ENCODE data around the gene ARHGEF16.

The ARHGEF16 gene

GRCh38 chr1:3510956-3511250 is 56.4 kb downstream of the ARHGEF16 start:
- Histone ChIP-seq H3K79me2 (ENCODE audit: low read length) (no peaks in the 10 kb centered on the region), H3K9me3 (replicated peaks; ENCODE audit: insufficient read depth, low read length) (no peaks in the 10 kb centered on the region), H3F3A (ENCODE audit: insufficient read depth, low read length) (no peaks in the 10 kb centered on the region), H3K4me2 (ENCODE audit: low read depth, low read length) (no peak overlapping the region), H3K27me3 (replicated peaks; ENCODE audit: insufficient read depth, low read length) (peaks cover 92% of the 10 kb centered on the region), H2AFZ (ENCODE audit: low read length) (no peak overlapping the region), H3K36me3 (replicated peaks; ENCODE audit: insufficient read depth, low read length) (no peaks in the 10 kb centered on the region), H3K4me3 (ENCODE audit: low read length) (no peak overlapping the region), H4K20me1 (ENCODE audit: insufficient read depth, low read length) (no peaks in the 10 kb centered on the region), H3K27ac (ENCODE audit: low read length) (no peak overlapping the region), H3K4me1 (ENCODE audit: low read length) (no peaks in the 10 kb centered on the region), H3K9me2 (replicated peaks; ENCODE audit: insufficient read depth, low read length) (no peaks in the 10 kb centered on the region), H3K9ac (ENCODE audit: low read length) (no peak overlapping the region)
- DNase-seq: no peak
- no peak for TF ChIP-seq CTCF (IDR thresholded peaks at IDR 0.05; ENCODE audit: low read length)

DNA sequence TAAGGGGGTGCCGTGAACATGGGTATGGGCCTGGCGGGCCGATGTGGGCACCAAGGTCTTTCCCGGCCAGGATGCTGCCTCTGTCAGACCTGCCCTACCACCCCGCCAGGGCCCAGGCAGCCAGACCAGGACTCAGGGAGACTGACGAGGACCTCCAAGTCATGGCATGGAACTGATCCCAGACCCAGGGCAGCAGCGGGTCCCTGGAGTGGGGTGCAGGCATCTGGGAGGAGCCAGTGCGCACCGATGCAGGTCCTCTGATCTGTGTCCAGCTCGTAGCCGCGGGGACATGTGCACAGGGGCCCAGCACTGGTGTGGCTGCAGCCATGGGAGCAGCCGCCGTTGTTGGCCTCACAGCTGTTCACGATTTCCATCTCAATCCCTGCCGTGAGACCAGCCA is 56.8 kb downstream of the ARHGEF16 start:
- no peaks in the 10 kb centered on the region for H3K4me1 ChIP-seq (ENCODE audit: low read length)
- H3K9ac ChIP-seq (ENCODE audit: low read length): no peak overlapping the region
- peaks cover 92% of the 10 kb centered on the region for H3K27me3 ChIP-seq (replicated peaks; ENCODE audit: insufficient read depth, low read length)
- no peaks in the 10 kb centered on the region for H3K9me3 ChIP-seq (replicated peaks; ENCODE audit: insufficient read depth, low read length)
- no peak overlapping the region for H2AFZ ChIP-seq (ENCODE audit: low read length)
- H3K4me2 ChIP-seq (ENCODE audit: low read depth, low read length): no peak overlapping the region
- H3K9me2 ChIP-seq (replicated peaks; ENCODE audit: insufficient read depth, low read length): no peaks in the 10 kb centered on the region
- H3F3A ChIP-seq (ENCODE audit: insufficient read depth, low read length): no peaks in the 10 kb centered on the region
- H3K4me3 ChIP-seq (ENCODE audit: low read length): no peak overlapping the region
- H3K79me2 ChIP-seq (ENCODE audit: low read length): no peaks in the 10 kb centered on the region
- H4K20me1 ChIP-seq (ENCODE audit: insufficient read depth, low read length): no peaks in the 10 kb centered on the region
- no peak for DNase-seq
- no peak overlapping the region for H3K27ac ChIP-seq (ENCODE audit: low read length)
- TF ChIP-seq EZH2phosphoT487 (IDR thresholded peaks at IDR 0.05; ENCODE audit: low read length) (no peak), EZH2 (optimal IDR thresholded peaks at IDR 0.05; ENCODE audit: low read depth, low read length) (no peak), CTCF (IDR thresholded peaks at IDR 0.05; ENCODE audit: low read length) (no peak)
- H3K36me3 ChIP-seq (replicated peaks; ENCODE audit: insufficient read depth, low read length): no peaks in the 10 kb centered on the region

- Histone ChIP-seq H3K4me1 (ENCODE audit: low read length) (no peaks in the 10 kb centered on the region), H3K36me3 (replicated peaks; ENCODE audit: insufficient read depth, low read length) (no peaks in the 10 kb centered on the region), H3K4me3 (ENCODE audit: low read length) (no peak overlapping the region), H3K9me2 (replicated peaks; ENCODE audit: insufficient read depth, low read length) (no peaks in the 10 kb centered on the region), H3K27ac (ENCODE audit: low read length) (no peak overlapping the region), H3K27me3 (replicated peaks; ENCODE audit: insufficient read depth, low read length) (peaks cover 92% of the 10 kb centered on the region), H2AFZ (ENCODE audit: low read length) (no peak overlapping the region), H3F3A (ENCODE audit: insufficient read depth, low read length) (no peaks in the 10 kb centered on the region), H4K20me1 (ENCODE audit: insufficient read depth, low read length) (no peaks in the 10 kb centered on the region), H3K79me2 (ENCODE audit: low read length) (no peaks in the 10 kb centered on the region), H3K9ac (ENCODE audit: low read length) (no peak overlapping the region), H3K4me2 (ENCODE audit: low read depth, low read length) (no peak overlapping the region), H3K9me3 (replicated peaks; ENCODE audit: insufficient read depth, low read length) (no peaks in the 10 kb centered on the region)
- TF ChIP-seq CTCF (IDR thresholded peaks at IDR 0.05; ENCODE audit: low read length) (no peak), EZH2phosphoT487 (IDR thresholded peaks at IDR 0.05; ENCODE audit: low read length) (no peak), EZH2 (optimal IDR thresholded peaks at IDR 0.05; ENCODE audit: low read depth, low read length) (no peak)
- DNase-seq: no peak
These were observed 57.4 kb downstream of the ARHGEF16 start for GRCh38 chr1:3511856-3512255.

DNA sequence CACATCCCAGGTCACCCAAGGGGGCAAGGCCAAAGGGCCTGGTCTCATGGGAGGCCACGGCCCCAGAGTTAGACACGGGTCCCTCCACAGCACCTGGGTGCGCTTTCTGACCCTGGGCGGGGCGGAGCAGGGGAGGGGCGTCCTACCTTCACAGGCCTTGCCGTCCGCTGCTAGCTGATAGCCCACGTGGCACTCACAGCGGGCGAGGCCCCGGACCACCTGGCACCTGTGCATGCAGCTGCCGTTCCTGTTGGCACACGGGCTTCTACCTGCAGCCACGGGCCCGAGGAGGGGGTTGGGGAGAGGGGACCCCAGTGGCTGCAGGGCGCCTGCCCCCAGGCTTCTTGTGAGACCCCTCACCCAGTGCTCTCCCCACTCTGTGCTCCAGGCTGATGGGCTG is 59.9 kb downstream of the ARHGEF16 start:
- Histone ChIP-seq H3K4me1 (ENCODE audit: low read length) (no peaks in the 10 kb centered on the region), H3K79me2 (ENCODE audit: low read length) (no peaks in the 10 kb centered on the region), H3K27me3 (replicated peaks; ENCODE audit: insufficient read depth, low read length) (peaks cover 93% of the 10 kb centered on the region), H3K9me2 (replicated peaks; ENCODE audit: insufficient read depth, low read length) (no peaks in the 10 kb centered on the region), H3K4me2 (ENCODE audit: low read depth, low read length) (no peak overlapping the region), H3F3A (ENCODE audit: insufficient read depth, low read length) (no peaks in the 10 kb centered on the region), H3K4me3 (ENCODE audit: low read length) (no peak overlapping the region), H4K20me1 (ENCODE audit: insufficient read depth, low read length) (no peaks in the 10 kb centered on the region), H3K9ac (ENCODE audit: low read length) (no peak overlapping the region), H3K27ac (ENCODE audit: low read length) (no peak overlapping the region), H3K9me3 (replicated peaks; ENCODE audit: insufficient read depth, low read length) (no peaks in the 10 kb centered on the region), H3K36me3 (replicated peaks; ENCODE audit: insufficient read depth, low read length) (no peaks in the 10 kb centered on the region), H2AFZ (ENCODE audit: low read length) (no peak overlapping the region)
- no peak for DNase-seq
- TF ChIP-seq EZH2phosphoT487 (IDR thresholded peaks at IDR 0.05; ENCODE audit: low read length): no peak
- no peak for TF ChIP-seq EZH2 (optimal IDR thresholded peaks at IDR 0.05; ENCODE audit: low read depth, low read length)
- no peak for TF ChIP-seq CTCF (IDR thresholded peaks at IDR 0.05; ENCODE audit: low read length)
